LNCAP (cell line): ENCODE results near the gene UBQLN1.

Experiments
- TF ChIP-seq, protein P1 (sequence below): fragments of 450-650 bp; IDR thresholded peaks from 2 replicates; pipeline ENCODE4 v1.5.1; 2017; ENCODE audit warnings: mild to moderate bottlenecking

UBQLN1 gene

GRCh38 chr9:83642793-83643192, 65.0 kb downstream of the UBQLN1 start:
- TF ChIP-seq, protein P1, sequence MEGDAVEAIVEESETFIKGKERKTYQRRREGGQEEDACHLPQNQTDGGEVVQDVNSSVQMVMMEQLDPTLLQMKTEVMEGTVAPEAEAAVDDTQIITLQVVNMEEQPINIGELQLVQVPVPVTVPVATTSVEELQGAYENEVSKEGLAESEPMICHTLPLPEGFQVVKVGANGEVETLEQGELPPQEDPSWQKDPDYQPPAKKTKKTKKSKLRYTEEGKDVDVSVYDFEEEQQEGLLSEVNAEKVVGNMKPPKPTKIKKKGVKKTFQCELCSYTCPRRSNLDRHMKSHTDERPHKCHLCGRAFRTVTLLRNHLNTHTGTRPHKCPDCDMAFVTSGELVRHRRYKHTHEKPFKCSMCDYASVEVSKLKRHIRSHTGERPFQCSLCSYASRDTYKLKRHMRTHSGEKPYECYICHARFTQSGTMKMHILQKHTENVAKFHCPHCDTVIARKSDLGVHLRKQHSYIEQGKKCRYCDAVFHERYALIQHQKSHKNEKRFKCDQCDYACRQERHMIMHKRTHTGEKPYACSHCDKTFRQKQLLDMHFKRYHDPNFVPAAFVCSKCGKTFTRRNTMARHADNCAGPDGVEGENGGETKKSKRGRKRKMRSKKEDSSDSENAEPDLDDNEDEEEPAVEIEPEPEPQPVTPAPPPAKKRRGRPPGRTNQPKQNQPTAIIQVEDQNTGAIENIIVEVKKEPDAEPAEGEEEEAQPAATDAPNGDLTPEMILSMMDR = no peak

DNA sequence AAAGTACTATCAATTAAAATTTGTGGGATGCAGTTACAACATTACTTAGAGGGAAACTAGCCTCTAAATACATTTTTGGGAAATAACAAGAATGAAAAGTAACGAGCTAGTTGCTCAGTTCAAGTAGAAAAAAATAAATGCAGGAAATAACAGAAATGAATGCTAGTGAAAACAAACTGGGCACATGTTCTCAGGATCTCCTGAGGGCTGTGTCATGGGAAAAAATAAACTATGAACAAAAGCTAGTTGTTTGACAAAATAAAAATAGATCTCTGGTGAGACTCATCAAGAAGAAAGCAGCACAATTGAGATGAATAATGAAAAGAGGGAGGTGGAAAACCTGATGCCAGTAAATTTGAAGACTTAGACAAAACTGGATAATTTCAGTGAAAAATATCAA, 68.5 kb downstream of the UBQLN1 start:
- TF ChIP-seq, protein P1 = no peak

DNA sequence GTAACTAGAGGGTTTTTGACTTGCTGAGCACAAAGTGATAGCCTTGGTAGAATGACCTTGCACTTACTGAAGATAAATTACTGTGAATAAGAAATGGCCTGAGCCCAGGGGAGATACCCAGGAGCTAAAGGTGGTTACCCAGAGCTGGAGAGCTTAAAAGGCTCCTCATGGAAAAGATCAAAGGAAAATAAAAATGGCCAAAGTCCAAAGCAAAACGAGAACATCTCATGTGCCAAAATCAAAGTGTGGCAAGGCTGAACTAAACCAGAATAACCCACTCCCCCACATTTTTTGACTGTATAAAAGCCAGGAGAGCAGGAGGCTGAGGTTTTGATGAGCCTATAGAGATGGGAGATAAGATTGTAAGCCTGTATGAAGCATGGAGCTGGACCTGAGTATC, 70.4 kb downstream of the UBQLN1 start:
- TF ChIP-seq, protein P1 = no peak

- TF ChIP-seq, protein P1 = no peak
Observed at GRCh38 chr9:83636813-83637212, 70.9 kb downstream of the UBQLN1 start.

DNA sequence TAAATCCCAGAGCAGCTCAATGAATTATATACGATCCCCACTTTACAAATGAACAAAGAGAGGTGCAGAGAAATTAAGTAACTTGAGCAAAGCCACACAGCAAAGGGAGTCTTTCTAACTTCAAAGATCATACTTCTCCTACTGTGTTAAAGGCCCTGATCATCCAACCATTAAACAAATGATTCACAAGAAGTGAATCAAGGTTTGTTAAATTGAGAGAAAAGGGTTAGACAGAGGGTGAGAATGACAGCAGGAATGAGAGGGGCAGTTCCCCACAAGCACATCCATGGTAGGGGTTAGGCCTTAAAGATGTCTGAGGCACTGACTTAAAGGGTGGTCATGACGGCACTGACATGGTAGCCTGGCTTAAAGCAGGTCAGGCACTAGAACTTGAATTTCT, 74.1 kb downstream of the UBQLN1 start:
- TF ChIP-seq, protein P1 = no peak

GRCh38 chr9:83633255-83633654, 74.5 kb downstream of the UBQLN1 start:
- TF ChIP-seq, protein P1 = no peak

GRCh38 chr9:83630938-83631457, 76.8 kb downstream of the UBQLN1 start:
- TF ChIP-seq, protein P1 = no peak
